SK-N-SH treated with all-trans-retinoic acid at 6 μM for 48 hours (cell line): ENCODE measurements around the gene RRN3.
"Not testable (repeated sequence)": the region's sequence is repeated elsewhere in the genome, so short reads cannot be mapped to it uniquely, and the experiment has no call there.

Source experiments
- ARNTL ChIP-seq: fragments of 450-650 bp; formaldehyde crosslinking; IDR thresholded peaks from 2 replicates; pipeline ENCODE4 v1.5.0; 2020; ENCODE audit warnings: low read depth, mild to moderate bottlenecking, moderate library complexity, borderline replicate concordance
- BACH2 ChIP-seq: fragments of 250-450 bp; sonication (Bioruptor Pico); IDR thresholded peaks from 2 replicates; pipeline ENCODE4 v1.9.0; 2021; ENCODE audit warnings: mild to moderate bottlenecking, borderline replicate concordance
- CREB5 ChIP-seq: fragments of 250-450 bp; sonication (Bioruptor Pico); IDR thresholded peaks from 2 replicates; pipeline ENCODE4 v1.5.1; 2020; ENCODE audit warnings: low read depth, mild to moderate bottlenecking, moderate library complexity
- CSDC2 ChIP-seq: fragments of 250-450 bp; sonication (Bioruptor Pico); IDR thresholded peaks from 2 replicates; pipeline ENCODE4 v1.5.0; 2020; ENCODE audit warnings: mild to moderate bottlenecking, moderate library complexity
- ISL1 ChIP-seq: fragments of 250-450 bp; sonication (Bioruptor Pico); IDR thresholded peaks from 2 replicates; pipeline ENCODE4 v2.1.2; 2022; ENCODE audit warnings: mild to moderate bottlenecking, moderate library complexity
- OSR1 ChIP-seq: fragments of 250-450 bp; sonication (Bioruptor Pico); IDR thresholded peaks from 2 replicates; pipeline ENCODE4 v1.8.0; 2022; ENCODE audit warnings: moderate library complexity, mild to moderate bottlenecking, inconsistent platforms
- PATZ1 ChIP-seq: fragments of 250-450 bp; sonication (Bioruptor Pico); IDR thresholded peaks from 2 replicates; pipeline ENCODE4 v1.8.0; 2020; ENCODE audit warnings: mild to moderate bottlenecking, moderate library complexity, borderline replicate concordance
- TOX ChIP-seq: fragments of 250-450 bp; sonication (Bioruptor Pico); IDR thresholded peaks from 2 replicates; pipeline ENCODE4 v1.8.0; 2021; ENCODE audit warnings: mild to moderate bottlenecking, moderate library complexity, borderline replicate concordance
- ZFP3 ChIP-seq: fragments of 250-450 bp; sonication (Bioruptor Pico); IDR thresholded peaks from 2 replicates; pipeline ENCODE4 v1.5.0; 2020; ENCODE audit warnings: mild to moderate bottlenecking, moderate library complexity
- ZNF565 ChIP-seq: fragments of 450-650 bp; formaldehyde crosslinking; conservative IDR thresholded peaks from 2 replicates; pipeline ENCODE4 v1.5.0; 2020; ENCODE audit warnings: low read depth, mild to moderate bottlenecking, moderate library complexity

- not testable (repeated sequence) for TF ChIP-seq OSR1 (CRISPR knock-in tag); ZFP3 (CRISPR knock-in tag); ZNF565; ISL1 (CRISPR knock-in tag); ARNTL (CRISPR knock-in tag); BACH2; TOX; CREB5 (CRISPR knock-in tag); PATZ1 (CRISPR knock-in tag); CSDC2 (CRISPR knock-in tag)
These were observed at the start of gene RRN3 for GRCh38 chr16:15093955-15094827.
